Cortex of kidney (tissue), 1 donor: ENCODE results near the gene GLIS1.

Source experiments
- DNase-seq: peaks from one replicate; lab custom pipeline; 2025; lab: John Stamatoyannopoulos, UW

Gene GLIS1

GRCh38 chr1:53580739-53581475, 158.1 kb downstream of the GLIS1 start:
- DNase-seq: no peak

DNA sequence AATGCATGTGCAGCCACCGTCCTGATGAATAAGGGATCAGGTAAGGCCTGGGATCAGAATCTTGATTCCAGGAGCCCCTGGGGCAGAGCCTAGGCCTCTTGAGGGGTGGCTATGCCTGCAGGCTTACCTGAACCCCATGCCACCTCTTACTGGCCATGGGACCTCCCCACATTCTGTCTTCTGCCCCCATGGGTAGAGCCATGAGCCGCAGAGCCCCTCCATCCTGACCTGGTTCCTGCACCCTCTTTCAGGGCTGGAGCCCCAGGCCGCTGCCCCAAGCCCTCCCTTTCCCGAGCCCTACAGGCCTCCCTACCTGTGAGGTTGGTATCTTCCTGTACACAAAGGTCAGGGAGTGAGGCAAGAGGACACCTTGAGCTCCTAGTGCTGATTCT, 159.0 kb downstream of the GLIS1 start:
- no peak for DNase-seq

- no peak for DNase-seq
Measured at GRCh38 chr1:53579221-53580008, 159.5 kb downstream of the GLIS1 start.

DNA sequence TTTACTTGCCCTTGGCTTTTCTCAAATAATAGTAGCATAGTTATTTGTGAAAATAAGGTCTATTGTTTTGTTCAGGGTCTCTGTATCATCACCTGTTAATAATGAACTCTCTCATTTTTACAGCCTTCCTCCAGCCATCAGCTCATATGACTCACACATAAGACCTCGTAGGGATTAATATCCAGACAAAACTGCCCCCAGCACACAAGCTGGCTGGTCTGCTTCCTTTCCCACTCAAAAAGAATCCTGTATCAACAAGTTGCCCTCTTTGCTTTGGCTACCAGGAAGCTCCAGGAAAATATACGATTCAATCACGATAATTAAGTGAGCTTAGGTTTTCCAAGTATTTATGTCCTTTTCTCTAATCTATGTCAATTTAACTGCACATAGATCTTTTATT, 160.6 kb downstream of the GLIS1 start:
- no peak for DNase-seq

GRCh38 chr1:53577761-53578100, 161.2 kb downstream of the GLIS1 start:
- DNase-seq: no peak

DNA sequence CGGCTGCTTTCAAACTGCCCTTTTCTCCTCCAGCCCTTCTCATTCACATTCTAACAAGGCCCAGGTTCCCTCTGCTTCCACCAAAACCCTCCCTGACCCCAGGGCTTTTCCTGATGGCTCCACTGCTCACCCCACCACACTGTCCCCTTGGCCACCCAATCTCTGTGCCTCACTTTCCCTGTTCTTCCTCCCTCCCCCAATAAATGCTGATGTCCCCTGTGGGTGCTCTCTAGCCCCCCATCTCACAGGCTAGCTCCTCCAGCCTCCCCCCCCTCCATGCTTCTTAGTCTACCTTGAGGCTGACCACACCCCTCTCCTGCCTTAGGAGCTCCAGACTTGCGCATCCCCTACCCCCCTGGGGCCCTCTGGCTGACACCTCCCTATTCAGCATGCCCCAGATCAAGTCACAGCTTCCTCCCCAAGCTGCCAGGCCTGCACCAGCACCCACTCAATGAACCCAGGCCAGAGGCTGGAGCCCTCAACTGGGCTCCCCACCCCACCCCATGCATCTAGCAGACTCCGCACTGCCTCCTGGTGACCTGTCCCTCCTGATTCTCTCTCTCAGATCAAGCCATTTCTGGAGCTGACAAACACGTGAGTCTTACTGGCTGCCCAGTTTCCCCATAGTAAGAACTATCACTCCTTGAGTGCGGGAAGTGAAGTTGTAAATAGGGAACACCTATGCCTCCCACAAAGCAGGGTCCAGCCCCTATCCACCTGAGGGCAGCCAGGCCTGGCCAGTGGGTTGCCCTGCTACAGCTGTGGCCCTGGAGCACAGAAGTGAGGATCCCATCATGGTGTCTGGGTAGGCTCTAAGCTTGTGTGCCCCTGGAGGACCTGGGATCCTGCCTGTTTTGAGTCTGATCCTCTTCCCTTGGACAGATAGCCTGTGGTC, 161.9 kb downstream of the GLIS1 start:
- DNase-seq: no peak

- DNase-seq: no peak
Measured at GRCh38 chr1:53576381-53576801, 162.6 kb downstream of the GLIS1 start.

DNA sequence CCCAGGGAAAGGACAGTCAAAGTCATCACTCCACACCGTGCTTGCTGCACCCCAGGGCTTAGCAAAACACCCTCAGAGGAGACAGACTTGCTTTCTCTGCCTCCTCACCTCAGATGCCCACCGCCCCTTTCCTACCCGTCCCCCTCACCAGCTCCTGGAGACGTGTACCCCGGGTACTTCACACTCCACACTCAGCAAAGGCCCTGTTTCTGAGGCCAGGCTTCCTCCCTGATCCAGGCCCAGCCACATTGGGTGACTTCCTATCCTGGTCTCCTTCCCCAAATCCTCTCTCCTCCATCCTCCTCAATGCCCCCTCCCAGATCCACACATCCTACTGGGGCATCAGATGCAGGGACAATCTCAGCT, 163.0 kb downstream of the GLIS1 start:
- DNase-seq: no peak

GRCh38 chr1:53575141-53575954, 163.6 kb downstream of the GLIS1 start:
- DNase-seq: no peak

DNA sequence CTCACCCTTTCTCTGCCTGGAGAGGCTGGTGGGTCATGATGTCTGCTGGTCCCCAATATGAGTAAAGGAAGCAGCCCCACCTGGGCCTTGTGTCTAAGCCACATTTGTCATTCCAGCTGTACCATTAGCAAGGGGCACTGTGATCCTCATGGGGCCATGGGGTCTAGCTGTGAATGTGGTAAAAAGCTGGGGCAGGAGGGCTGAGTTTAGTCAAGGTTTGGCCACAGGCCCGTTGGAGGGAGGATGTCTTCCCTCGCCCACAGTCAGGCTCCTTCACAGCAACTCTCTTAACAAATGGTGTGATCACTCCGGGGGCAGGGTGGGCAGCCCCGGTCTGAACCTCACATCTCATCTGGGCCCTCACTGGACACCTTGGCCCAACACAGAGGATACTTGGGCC, 164.3 kb downstream of the GLIS1 start:
- no peak for DNase-seq

DNA sequence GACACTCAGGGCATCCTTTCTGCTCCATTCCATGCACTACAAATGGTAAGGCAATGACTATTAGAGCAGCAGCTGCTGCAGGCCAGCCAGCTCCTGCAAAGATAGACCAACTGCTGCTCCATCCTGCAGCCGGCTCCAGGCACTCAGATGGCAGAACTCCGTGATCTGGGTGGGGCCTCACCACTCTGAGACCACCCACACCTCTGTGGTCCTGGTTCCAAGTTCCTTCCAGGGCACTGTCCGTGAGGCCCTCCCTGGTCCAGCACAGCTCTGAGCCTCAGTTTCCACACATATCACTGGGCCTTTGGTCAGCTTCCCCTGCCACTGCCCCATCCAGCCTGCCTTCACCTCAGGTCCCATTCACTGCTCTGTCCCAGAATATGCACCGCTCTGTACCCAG, 165.0 kb downstream of the GLIS1 start:
- DNase-seq: no peak

DNA sequence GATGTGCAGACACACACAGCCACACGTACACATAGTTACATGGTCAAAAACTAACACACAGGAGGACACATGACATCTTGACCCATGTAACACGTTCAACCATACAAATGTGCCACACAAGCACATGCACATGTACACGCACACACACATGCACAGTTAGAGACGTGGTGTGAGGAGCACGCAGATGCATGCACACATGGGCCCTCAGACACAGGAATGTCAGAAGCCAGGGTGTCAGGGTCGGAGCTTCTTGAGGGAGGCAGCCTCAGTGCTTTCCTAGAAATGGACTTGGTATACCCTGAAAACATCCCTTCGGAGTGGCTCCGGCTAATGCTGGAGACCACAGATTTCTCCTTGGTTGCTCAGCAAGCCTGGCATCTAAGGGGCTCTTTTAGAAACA, 165.4 kb downstream of the GLIS1 start:
- DNase-seq: no peak

- DNase-seq: no peak
Measured at GRCh38 chr1:53572815-53573173, 166.2 kb downstream of the GLIS1 start.

- DNase-seq: no peak
Measured at GRCh38 chr1:53572065-53572814, 166.7 kb downstream of the GLIS1 start.

DNA sequence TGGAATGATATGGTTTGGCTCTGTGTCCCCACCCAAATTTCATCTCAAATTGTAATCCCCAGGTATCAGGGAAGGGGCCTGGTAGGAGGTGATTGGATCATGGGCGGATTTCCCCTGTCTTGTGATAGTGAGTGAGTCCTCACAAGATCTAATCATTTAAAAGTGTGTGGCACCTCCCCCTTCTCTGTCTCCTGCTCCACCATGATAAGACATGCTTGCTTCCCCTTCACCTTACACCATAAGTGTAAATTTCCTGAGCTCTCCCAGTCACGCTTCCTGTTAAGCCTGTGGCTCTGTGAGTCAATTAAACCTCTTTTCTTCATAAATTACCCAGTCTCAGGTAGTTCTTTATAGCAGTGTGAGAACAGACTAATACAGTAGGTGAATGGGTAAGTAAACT, 170.4 kb downstream of the GLIS1 start:
- DNase-seq: no peak

DNA sequence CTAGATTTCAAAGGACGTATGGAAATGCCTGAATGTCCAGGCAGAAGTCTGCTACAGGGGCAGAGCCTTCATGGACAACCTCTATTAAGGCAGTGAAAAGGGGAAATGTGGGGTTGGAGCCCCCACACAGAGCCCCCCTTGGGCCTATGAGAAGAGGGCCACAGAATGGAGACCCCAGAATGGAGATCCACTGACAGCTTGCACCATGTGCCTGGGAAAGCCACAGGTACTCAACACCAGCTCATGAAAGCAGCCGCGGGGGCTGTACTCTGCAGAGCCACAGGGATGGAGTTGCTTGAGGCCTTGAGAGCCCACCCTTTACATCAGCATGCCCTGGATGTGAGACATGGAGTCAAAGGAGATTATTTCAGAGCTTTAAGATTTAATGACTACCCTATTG, 171.1 kb downstream of the GLIS1 start:
- DNase-seq: no peak

DNA sequence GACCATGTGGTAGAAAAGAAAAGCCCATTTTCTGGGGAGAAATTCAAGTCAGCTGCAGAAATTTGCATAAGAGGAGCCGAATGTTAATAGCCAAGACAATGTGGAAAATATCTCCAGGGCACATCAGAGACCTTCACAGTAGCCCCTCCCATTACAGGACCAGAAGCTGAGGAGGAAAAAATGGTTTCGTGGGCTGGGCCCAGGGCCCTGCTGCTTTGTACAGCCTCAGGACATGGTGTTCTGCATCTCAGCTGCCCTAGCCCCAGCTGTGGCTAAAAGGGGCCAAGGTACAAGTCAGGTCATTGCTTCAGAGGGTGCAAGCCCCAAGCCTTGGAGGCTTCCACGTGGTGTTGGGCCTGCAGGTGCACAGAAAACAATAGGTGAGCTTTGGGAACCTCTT, 171.5 kb downstream of the GLIS1 start:
- no peak for DNase-seq

- no peak for DNase-seq
Measured at GRCh38 chr1:53563611-53564010, 175.4 kb downstream of the GLIS1 start.

- DNase-seq: no peak
Measured at GRCh38 chr1:53562981-53563379, 176.0 kb downstream of the GLIS1 start.

DNA sequence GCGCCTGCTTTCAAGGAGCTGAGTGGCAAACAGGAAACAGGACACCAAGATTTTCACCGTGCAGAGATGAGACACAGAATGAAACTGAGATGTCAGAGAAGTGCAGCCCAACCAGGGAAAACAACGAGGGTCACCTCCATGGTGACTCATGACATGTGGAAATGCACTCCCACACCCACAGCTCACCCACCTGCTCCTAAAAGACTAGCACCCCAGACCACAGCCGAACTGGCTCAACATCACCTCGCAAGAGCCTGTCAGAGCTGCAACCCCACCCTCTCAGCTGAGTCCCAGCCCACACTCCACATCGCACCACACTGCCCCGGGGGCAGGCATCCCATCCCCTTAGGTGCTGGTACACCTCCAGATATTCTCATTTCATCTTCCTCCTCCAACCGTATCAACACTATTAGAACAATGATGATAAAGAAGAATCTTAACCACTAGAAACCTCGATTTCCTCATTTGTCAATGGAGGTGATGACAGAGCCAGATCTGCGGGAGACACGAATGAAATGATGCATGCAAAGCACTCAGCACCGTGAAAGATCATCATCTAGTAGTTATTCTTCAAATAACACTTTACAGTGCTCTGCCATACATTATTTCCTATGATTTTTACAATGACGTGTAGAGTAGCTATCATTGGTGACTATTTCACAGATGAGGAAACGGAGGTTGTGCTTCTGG, 176.5 kb downstream of the GLIS1 start:
- DNase-seq: no peak
